ENCODE measurements around the gene HSPB9.
"Not testable (repeated sequence)": the region's sequence is repeated elsewhere in the genome, so short reads cannot be mapped to it uniquely, and the experiment has no call there.

GRCh38 chr17:42140690-42141089, 18.1 kb downstream of the HSPB9 start:
- not testable (repeated sequence) for TF ChIP-seq CTCF, POLR2A, POLR2AphosphoS5, EP300 (IDR thresholded peaks at IDR 0.05)

Data from upper lobe of left lung (tissue), 4 donors.